SKM-1 treated with dmso at 0.1 percent for 144 hours (cell line): ENCODE measurements around the gene SVEP1.
A peak's percentile ranks its signal among the peaks of the same experiment; 100 is the strongest.

Source experiments
- DNase-seq: peaks from one replicate; lab custom pipeline; 2025; ENCODE audit not compliant: unreplicated experiment; lab: John Stamatoyannopoulos, UW

SVEP1 gene

GRCh38 chr9:110528645-110529044, 50.9 kb downstream of the SVEP1 start:
- DNase-seq = no peak

GRCh38 chr9:110526426-110526825, 53.1 kb downstream of the SVEP1 start:
- DNase-seq = no peak

GRCh38 chr9:110521206-110521605, 58.3 kb downstream of the SVEP1 start:
- no peak for DNase-seq

GRCh38 chr9:110520120-110520701, 59.3 kb downstream of the SVEP1 start:
- no peak for DNase-seq

- no peak for DNase-seq
Observed at GRCh38 chr9:110517483-110517882, 62.1 kb downstream of the SVEP1 start.

- DNase-seq = no peak
Observed at GRCh38 chr9:110514897-110515296, 64.6 kb downstream of the SVEP1 start.

- DNase-seq = no peak
Observed at GRCh38 chr9:110512817-110513216, 66.7 kb downstream of the SVEP1 start.

- peak; percentile 12 for DNase-seq
Observed at GRCh38 chr9:110509792-110510191, 69.7 kb downstream of the SVEP1 start.

- DNase-seq = no peak
Observed at GRCh38 chr9:110502842-110503241, 76.7 kb downstream of the SVEP1 start.

GRCh38 chr9:110499608-110500007, 79.9 kb downstream of the SVEP1 start:
- no peak for DNase-seq

GRCh38 chr9:110487196-110487595, 92.3 kb downstream of the SVEP1 start:
- no peak for DNase-seq

GRCh38 chr9:110486218-110486617, 93.3 kb downstream of the SVEP1 start:
- DNase-seq = no peak

- no peak for DNase-seq
Observed at GRCh38 chr9:110479481-110479880, 100.1 kb downstream of the SVEP1 start.

GRCh38 chr9:110476251-110476650, 103.3 kb downstream of the SVEP1 start:
- DNase-seq = no peak

- DNase-seq = no peak
Observed at GRCh38 chr9:110472111-110472510, 107.4 kb downstream of the SVEP1 start.

- DNase-seq = no peak
Observed at GRCh38 chr9:110468950-110469349, 110.6 kb downstream of the SVEP1 start.

- DNase-seq = no peak
Observed at GRCh38 chr9:110465190-110465589, 114.4 kb downstream of the SVEP1 start.

- no peak for DNase-seq
Observed at GRCh38 chr9:110464321-110464720, 115.2 kb downstream of the SVEP1 start.

- DNase-seq = no peak
Observed at GRCh38 chr9:110463499-110463898, 116.0 kb downstream of the SVEP1 start.

GRCh38 chr9:110457245-110457644, 122.3 kb downstream of the SVEP1 start:
- DNase-seq = no peak

GRCh38 chr9:110456681-110457080, 122.9 kb downstream of the SVEP1 start:
- no peak for DNase-seq

- no peak for DNase-seq
Observed at GRCh38 chr9:110455860-110456259, 123.7 kb downstream of the SVEP1 start.

- no peak for DNase-seq
Observed at GRCh38 chr9:110452227-110452801, 127.2 kb downstream of the SVEP1 start.
